ENCODE data around the gene NUBPL.

GRCh38 chr14:31582836-31583452 is 21.7 kb downstream of the NUBPL start:
- no peak for TF ChIP-seq USF2 (IDR thresholded peaks at IDR 0.05; ENCODE audit: borderline replicate concordance, low read depth, low read length)
- TF ChIP-seq, protein P1, sequence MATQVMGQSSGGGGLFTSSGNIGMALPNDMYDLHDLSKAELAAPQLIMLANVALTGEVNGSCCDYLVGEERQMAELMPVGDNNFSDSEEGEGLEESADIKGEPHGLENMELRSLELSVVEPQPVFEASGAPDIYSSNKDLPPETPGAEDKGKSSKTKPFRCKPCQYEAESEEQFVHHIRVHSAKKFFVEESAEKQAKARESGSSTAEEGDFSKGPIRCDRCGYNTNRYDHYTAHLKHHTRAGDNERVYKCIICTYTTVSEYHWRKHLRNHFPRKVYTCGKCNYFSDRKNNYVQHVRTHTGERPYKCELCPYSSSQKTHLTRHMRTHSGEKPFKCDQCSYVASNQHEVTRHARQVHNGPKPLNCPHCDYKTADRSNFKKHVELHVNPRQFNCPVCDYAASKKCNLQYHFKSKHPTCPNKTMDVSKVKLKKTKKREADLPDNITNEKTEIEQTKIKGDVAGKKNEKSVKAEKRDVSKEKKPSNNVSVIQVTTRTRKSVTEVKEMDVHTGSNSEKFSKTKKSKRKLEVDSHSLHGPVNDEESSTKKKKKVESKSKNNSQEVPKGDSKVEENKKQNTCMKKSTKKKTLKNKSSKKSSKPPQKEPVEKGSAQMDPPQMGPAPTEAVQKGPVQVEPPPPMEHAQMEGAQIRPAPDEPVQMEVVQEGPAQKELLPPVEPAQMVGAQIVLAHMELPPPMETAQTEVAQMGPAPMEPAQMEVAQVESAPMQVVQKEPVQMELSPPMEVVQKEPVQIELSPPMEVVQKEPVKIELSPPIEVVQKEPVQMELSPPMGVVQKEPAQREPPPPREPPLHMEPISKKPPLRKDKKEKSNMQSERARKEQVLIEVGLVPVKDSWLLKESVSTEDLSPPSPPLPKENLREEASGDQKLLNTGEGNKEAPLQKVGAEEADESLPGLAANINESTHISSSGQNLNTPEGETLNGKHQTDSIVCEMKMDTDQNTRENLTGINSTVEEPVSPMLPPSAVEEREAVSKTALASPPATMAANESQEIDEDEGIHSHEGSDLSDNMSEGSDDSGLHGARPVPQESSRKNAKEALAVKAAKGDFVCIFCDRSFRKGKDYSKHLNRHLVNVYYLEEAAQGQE (IDR thresholded peaks at IDR 0.05; ENCODE audit: low read depth, low read length) = no peak
- TF ChIP-seq POLR2AphosphoS5 (IDR thresholded peaks at IDR 0.05; ENCODE audit: low read depth, low read length) = no peak
- no peak for TF ChIP-seq ELF1 (IDR thresholded peaks at IDR 0.05)
- TF ChIP-seq MXI1 (IDR thresholded peaks at IDR 0.05; ENCODE audit: low read depth, low read length) = no peak
